HEK293 (cell line): ENCODE results near the gene OR14J1.

ENCODE experiments used
- CTCF ChIA-PET: fragments of 350-600 bp; formaldehyde crosslinking; extraction: SDS; loops from one replicate; lab custom pipeline; 2021; ENCODE audit warnings: antibody characterized with exemption; lab: Yijun Ruan, JAX
- POLR2A ChIA-PET: fragments of 300-600 bp; formaldehyde crosslinking; extraction: SDS; loops from one replicate; lab custom pipeline; 2020; ENCODE audit warnings: antibody characterized with exemption, inconsistent platforms; lab: Yijun Ruan, JAX
- H3K27ac ChIP-seq: fragments of 200-500 bp; sonication (Bioruptor generic); 2 replicates; pipeline ENCODE4 v1.5.1; 2014; ENCODE audit warnings: low read depth, low read length, control low read depth, inconsistent platforms; ENCODE audit errors: extremely low read depth
- H3K36me3 ChIP-seq, 2 experiments: fragments of 200-500 bp in 1 of 2; sonication (Bioruptor generic) in 1 of 2; 1 replicate in 1 of 2; 2 replicates in 1 of 2; pipeline ENCODE4 v1.5.1; 2014 to 2017; ENCODE audit warnings: inconsistent platforms in 2 of 2, low read length in 2 of 2; ENCODE audit not compliant: control insufficient read depth in 2 of 2, insufficient read depth in 1 of 2
- H3K4me1 ChIP-seq: fragments of 200-500 bp; sonication (Bioruptor generic); 2 replicates; pipeline ENCODE4 v1.5.1; 2014; ENCODE audit warnings: mild to moderate bottlenecking, low read length, inconsistent platforms; ENCODE audit not compliant: control insufficient read depth, insufficient read depth
- H3K4me3 ChIP-seq: 2 replicates; pipeline ENCODE4 v1.5.1; 2011; ENCODE audit warnings: low read depth, mild to moderate bottlenecking, control low read depth, low read length, moderate library complexity
- H3K9me3 ChIP-seq: fragments of 200-500 bp; sonication (Bioruptor generic); 2 replicates; pipeline ENCODE4 v1.5.1; 2014; ENCODE audit warnings: low read depth, low read length, inconsistent platforms; ENCODE audit not compliant: control insufficient read depth, insufficient read depth
- GLI2 ChIP-seq: fragments of 450-650 bp; formaldehyde crosslinking; IDR thresholded peaks from 2 replicates; pipeline ENCODE4; 2017; ENCODE audit warnings: missing biosample characterization, missing genetic modification characterization, low read depth, borderline replicate concordance
- OVOL3 ChIP-seq: fragments of 450-650 bp; formaldehyde crosslinking; IDR thresholded peaks from 2 replicates; pipeline ENCODE4 v1.5.1; 2016; ENCODE audit warnings: missing biosample characterization, missing genetic modification characterization
- SCRT2 ChIP-seq: fragments of 450-650 bp; formaldehyde crosslinking; IDR thresholded peaks from 2 replicates; pipeline ENCODE4 v1.5.1; 2016; ENCODE audit warnings: missing biosample characterization, missing genetic modification characterization
- ZNF112 ChIP-seq: fragments of 450-650 bp; formaldehyde crosslinking; IDR thresholded peaks from 2 replicates; pipeline ENCODE4 v1.5.0; 2017; ENCODE audit warnings: missing biosample characterization, missing genetic modification characterization
- ZNF157 ChIP-seq: fragments of 450-650 bp; formaldehyde crosslinking; IDR thresholded peaks from 2 replicates; pipeline ENCODE4 v1.5.1; 2016; ENCODE audit warnings: missing biosample characterization, missing genetic modification characterization
- ZNF174 ChIP-seq: fragments of 450-650 bp; formaldehyde crosslinking; IDR thresholded peaks from 2 replicates; pipeline ENCODE4 v1.5.0; 2017; ENCODE audit warnings: missing biosample characterization, mild to moderate bottlenecking, missing genetic modification characterization
- ZNF202 ChIP-seq: fragments of 450-650 bp; formaldehyde crosslinking; IDR thresholded peaks from 2 replicates; pipeline ENCODE4 v1.5.1; 2016; ENCODE audit warnings: missing biosample characterization, missing genetic modification characterization, borderline replicate concordance
- ZNF239 ChIP-seq: fragments of 450-650 bp; formaldehyde crosslinking; IDR thresholded peaks from 2 replicates; pipeline ENCODE4 v1.5.1; 2016; ENCODE audit warnings: missing biosample characterization, missing genetic modification characterization
- ZNF292 ChIP-seq: fragments of 450-650 bp; formaldehyde crosslinking; IDR thresholded peaks from 2 replicates; pipeline ENCODE4 v1.5.1; 2016; ENCODE audit warnings: low read depth, missing biosample characterization, missing genetic modification characterization, borderline replicate concordance
- ZNF366 ChIP-seq: fragments of 450-650 bp; formaldehyde crosslinking; conservative IDR thresholded peaks from 2 replicates; pipeline ENCODE4 v1.5.1; 2016; ENCODE audit warnings: missing biosample characterization, missing genetic modification characterization
- ZNF433 ChIP-seq: fragments of 450-650 bp; formaldehyde crosslinking; IDR thresholded peaks from 2 replicates; pipeline ENCODE4 v1.5.1; 2016; ENCODE audit warnings: missing biosample characterization, missing genetic modification characterization, low read depth
- ZNF510 ChIP-seq: fragments of 450-650 bp; formaldehyde crosslinking; IDR thresholded peaks from 2 replicates; pipeline ENCODE4 v1.5.1; 2018; ENCODE audit warnings: mild to moderate bottlenecking, missing genetic modification characterization, missing biosample characterization; ENCODE audit not compliant: insufficient replicate concordance
- ZNF555 ChIP-seq: fragments of 450-650 bp; formaldehyde crosslinking; conservative IDR thresholded peaks from 2 replicates; pipeline ENCODE4 v1.5.1; 2017; ENCODE audit warnings: missing biosample characterization, mild to moderate bottlenecking, missing genetic modification characterization, inconsistent platforms
- ZNF624 ChIP-seq: fragments of 450-650 bp; formaldehyde crosslinking; IDR thresholded peaks from 2 replicates; pipeline ENCODE4 v1.5.1; 2017; ENCODE audit warnings: missing biosample characterization, missing genetic modification characterization
- ZNF626 ChIP-seq: fragments of 450-650 bp; sonication (Bioruptor Pico); formaldehyde crosslinking; IDR thresholded peaks from 2 replicates; pipeline ENCODE4 v1.5.1; 2018; ENCODE audit warnings: missing biosample characterization, missing genetic modification characterization, inconsistent platforms
- ZNF768 ChIP-seq: fragments of 450-650 bp; formaldehyde crosslinking; IDR thresholded peaks from 2 replicates; pipeline ENCODE4 v1.5.1; 2018; ENCODE audit warnings: missing biosample characterization, mild to moderate bottlenecking, missing genetic modification characterization
- ZSCAN16 ChIP-seq: fragments of 450-650 bp; formaldehyde crosslinking; IDR thresholded peaks from 2 replicates; pipeline ENCODE4 v1.5.1; 2016; ENCODE audit warnings: missing biosample characterization, missing genetic modification characterization
- TF ChIP-seq, protein P1 (sequence below): fragments of 450-650 bp; formaldehyde crosslinking; IDR thresholded peaks from 2 replicates; pipeline ENCODE4 v1.5.1; 2016; ENCODE audit warnings: missing biosample characterization, missing genetic modification characterization
- TF ChIP-seq, protein P2 (sequence below): fragments of 450-650 bp; formaldehyde crosslinking; IDR thresholded peaks from 2 replicates; pipeline ENCODE4 v1.5.1; 2016; ENCODE audit warnings: missing biosample characterization, missing genetic modification characterization, low read depth
- TF ChIP-seq, protein P3 (sequence below): fragments of 450-650 bp; formaldehyde crosslinking; IDR thresholded peaks from 2 replicates; pipeline ENCODE4 v1.5.1; 2017; ENCODE audit warnings: missing biosample characterization, missing genetic modification characterization
- TF ChIP-seq, protein P4 (sequence below): fragments of 450-650 bp; formaldehyde crosslinking; IDR thresholded peaks from 2 replicates; pipeline ENCODE4 v1.5.1; 2016; ENCODE audit warnings: missing biosample characterization, missing genetic modification characterization, borderline replicate concordance
- TF ChIP-seq, protein P5 (sequence below): fragments of 450-650 bp; formaldehyde crosslinking; IDR thresholded peaks from 2 replicates; pipeline ENCODE4 v1.5.1; 2016; ENCODE audit warnings: missing biosample characterization, missing genetic modification characterization

OR14J1 gene

DNA sequence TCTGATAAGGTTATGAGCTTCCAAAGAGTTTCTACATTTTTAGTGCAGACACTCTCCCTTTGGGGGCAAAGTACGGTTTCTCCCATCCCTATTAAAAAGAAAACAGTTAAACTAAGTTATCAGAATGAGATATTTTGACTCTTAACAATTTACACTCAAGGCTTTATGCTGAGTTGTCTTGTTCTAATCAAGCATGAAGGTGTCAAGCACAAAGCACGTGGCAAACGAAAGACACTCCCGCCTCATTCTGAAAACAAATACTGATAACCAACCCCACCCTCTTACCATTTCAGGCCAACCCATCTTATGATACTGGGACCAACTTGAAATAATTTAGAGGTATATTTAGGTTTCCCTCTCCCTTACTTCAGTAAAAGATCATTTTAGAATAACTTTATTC, 24.3 kb downstream of the OR14J1 start:
- POLR2A ChIA-PET = no interaction called here
- H3K36me3 ChIP-seq = no peaks in the 10 kb centered on the region
- H3K4me1 ChIP-seq = no peaks in the 10 kb centered on the region
- no peak overlapping the region for H3K4me3 ChIP-seq
- H3K27ac ChIP-seq = no peak overlapping the region
- no peaks in the 10 kb centered on the region for H3K9me3 ChIP-seq
- CTCF ChIA-PET = interaction anchor here (0.6 kb wide), 1 partner anchor 42 kb away, joined by 3 read pairs; no protein-coding TSS in a partner anchor
- TF ChIP-seq, protein P1, sequence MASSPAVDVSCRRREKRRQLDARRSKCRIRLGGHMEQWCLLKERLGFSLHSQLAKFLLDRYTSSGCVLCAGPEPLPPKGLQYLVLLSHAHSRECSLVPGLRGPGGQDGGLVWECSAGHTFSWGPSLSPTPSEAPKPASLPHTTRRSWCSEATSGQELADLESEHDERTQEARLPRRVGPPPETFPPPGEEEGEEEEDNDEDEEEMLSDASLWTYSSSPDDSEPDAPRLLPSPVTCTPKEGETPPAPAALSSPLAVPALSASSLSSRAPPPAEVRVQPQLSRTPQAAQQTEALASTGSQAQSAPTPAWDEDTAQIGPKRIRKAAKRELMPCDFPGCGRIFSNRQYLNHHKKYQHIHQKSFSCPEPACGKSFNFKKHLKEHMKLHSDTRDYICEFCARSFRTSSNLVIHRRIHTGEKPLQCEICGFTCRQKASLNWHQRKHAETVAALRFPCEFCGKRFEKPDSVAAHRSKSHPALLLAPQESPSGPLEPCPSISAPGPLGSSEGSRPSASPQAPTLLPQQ (tag by site-specific recombination) = no peak
- TF ChIP-seq ZNF157 (no peak), ZNF174 (no peak), ZNF366 (tag by site-specific recombination) (no peak), ZNF112 (tag by site-specific recombination) (no peak), ZNF433 (tag by site-specific recombination) (no peak), ZNF510 (no peak), SCRT2 (tag by site-specific recombination) (no peak), ZNF768 (no peak), ZSCAN16 (tag by site-specific recombination) (no peak), GLI2 (tag by site-specific recombination) (no peak)
- TF ChIP-seq, protein P2, sequence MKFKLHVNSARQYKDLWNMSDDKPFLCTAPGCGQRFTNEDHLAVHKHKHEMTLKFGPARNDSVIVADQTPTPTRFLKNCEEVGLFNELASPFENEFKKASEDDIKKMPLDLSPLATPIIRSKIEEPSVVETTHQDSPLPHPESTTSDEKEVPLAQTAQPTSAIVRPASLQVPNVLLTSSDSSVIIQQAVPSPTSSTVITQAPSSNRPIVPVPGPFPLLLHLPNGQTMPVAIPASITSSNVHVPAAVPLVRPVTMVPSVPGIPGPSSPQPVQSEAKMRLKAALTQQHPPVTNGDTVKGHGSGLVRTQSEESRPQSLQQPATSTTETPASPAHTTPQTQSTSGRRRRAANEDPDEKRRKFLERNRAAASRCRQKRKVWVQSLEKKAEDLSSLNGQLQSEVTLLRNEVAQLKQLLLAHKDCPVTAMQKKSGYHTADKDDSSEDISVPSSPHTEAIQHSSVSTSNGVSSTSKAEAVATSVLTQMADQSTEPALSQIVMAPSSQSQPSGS (tag by site-specific recombination) = no peak

DNA sequence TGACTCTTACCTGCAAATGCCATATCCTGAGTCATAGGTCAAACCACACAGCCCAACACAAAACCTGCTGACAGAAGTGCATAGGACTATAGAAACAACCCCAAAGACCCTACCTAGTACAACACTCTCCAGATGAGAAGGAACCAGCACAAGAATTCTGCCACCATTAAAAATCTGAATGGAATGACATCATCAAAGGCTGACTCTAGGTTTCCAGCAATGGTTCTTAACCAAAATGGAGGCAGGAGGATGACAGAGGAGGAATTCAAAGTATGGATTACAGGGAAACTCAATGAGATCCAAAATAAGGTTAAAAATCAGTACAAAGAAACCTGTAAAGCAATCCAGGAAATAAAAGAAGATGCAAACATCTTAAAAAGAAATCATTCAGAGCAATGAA, 31.2 kb downstream of the OR14J1 start:
- POLR2A ChIA-PET = no interaction called here
- CTCF ChIA-PET = no interaction called here
- H3K4me3 ChIP-seq = no peak overlapping the region
- H3K27ac ChIP-seq = no peak overlapping the region
- H3K4me1 ChIP-seq = no peaks in the 10 kb centered on the region
- no peaks in the 10 kb centered on the region for H3K36me3 ChIP-seq
- no peaks in the 10 kb centered on the region for H3K9me3 ChIP-seq
- TF ChIP-seq ZNF292 (tag by site-specific recombination) (no peak), ZNF202 (no peak), ZNF626 (tag by site-specific recombination) (no peak), ZNF239 (tag by site-specific recombination) (no peak), ZNF555 (no peak), OVOL3 (tag by site-specific recombination) (no peak), ZNF624 (tag by site-specific recombination) (no peak)
- TF ChIP-seq, protein P3, sequence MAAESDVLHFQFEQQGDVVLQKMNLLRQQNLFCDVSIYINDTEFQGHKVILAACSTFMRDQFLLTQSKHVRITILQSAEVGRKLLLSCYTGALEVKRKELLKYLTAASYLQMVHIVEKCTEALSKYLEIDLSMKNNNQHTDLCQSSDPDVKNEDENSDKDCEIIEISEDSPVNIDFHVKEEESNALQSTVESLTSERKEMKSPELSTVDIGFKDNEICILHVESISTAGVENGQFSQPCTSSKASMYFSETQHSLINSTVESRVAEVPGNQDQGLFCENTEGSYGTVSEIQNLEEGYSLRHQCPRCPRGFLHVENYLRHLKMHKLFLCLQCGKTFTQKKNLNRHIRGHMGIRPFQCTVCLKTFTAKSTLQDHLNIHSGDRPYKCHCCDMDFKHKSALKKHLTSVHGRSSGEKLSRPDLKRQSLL = no peak
- TF ChIP-seq, protein P4, sequence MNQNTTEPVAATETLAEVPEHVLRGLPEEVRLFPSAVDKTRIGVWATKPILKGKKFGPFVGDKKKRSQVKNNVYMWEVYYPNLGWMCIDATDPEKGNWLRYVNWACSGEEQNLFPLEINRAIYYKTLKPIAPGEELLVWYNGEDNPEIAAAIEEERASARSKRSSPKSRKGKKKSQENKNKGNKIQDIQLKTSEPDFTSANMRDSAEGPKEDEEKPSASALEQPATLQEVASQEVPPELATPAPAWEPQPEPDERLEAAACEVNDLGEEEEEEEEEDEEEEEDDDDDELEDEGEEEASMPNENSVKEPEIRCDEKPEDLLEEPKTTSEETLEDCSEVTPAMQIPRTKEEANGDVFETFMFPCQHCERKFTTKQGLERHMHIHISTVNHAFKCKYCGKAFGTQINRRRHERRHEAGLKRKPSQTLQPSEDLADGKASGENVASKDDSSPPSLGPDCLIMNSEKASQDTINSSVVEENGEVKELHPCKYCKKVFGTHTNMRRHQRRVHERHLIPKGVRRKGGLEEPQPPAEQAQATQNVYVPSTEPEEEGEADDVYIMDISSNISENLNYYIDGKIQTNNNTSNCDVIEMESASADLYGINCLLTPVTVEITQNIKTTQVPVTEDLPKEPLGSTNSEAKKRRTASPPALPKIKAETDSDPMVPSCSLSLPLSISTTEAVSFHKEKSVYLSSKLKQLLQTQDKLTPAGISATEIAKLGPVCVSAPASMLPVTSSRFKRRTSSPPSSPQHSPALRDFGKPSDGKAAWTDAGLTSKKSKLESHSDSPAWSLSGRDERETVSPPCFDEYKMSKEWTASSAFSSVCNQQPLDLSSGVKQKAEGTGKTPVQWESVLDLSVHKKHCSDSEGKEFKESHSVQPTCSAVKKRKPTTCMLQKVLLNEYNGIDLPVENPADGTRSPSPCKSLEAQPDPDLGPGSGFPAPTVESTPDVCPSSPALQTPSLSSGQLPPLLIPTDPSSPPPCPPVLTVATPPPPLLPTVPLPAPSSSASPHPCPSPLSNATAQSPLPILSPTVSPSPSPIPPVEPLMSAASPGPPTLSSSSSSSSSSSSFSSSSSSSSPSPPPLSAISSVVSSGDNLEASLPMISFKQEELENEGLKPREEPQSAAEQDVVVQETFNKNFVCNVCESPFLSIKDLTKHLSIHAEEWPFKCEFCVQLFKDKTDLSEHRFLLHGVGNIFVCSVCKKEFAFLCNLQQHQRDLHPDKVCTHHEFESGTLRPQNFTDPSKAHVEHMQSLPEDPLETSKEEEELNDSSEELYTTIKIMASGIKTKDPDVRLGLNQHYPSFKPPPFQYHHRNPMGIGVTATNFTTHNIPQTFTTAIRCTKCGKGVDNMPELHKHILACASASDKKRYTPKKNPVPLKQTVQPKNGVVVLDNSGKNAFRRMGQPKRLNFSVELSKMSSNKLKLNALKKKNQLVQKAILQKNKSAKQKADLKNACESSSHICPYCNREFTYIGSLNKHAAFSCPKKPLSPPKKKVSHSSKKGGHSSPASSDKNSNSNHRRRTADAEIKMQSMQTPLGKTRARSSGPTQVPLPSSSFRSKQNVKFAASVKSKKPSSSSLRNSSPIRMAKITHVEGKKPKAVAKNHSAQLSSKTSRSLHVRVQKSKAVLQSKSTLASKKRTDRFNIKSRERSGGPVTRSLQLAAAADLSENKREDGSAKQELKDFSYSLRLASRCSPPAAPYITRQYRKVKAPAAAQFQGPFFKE (tag by site-specific recombination) = no peak
- TF ChIP-seq, protein P5, sequence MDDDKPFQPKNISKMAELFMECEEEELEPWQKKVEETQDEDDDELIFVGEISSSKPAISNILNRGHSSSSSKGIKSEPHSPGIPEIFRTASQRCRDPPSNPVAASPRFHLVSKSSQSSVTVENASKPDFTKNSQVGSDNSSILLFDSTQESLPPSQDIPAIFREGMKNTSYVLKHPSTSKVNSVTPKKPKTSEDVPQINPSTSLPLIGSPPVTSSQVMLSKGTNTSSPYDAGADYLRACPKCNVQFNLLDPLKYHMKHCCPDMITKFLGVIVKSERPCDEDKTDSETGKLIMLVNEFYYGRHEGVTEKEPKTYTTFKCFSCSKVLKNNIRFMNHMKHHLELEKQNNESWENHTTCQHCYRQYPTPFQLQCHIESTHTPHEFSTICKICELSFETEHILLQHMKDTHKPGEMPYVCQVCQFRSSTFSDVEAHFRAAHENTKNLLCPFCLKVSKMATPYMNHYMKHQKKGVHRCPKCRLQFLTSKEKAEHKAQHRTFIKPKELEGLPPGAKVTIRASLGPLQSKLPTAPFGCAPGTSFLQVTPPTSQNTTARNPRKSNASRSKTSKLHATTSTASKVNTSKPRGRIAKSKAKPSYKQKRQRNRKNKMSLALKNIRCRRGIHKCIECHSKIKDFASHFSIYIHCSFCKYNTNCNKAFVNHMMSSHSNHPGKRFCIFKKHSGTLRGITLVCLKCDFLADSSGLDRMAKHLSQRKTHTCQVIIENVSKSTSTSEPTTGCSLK (tag by site-specific recombination) = no peak
